IPS DF 4.7 (cell line): ENCODE measurements around the gene EIF4E2.
"Not testable (repeated sequence)": the region's sequence is repeated elsewhere in the genome, so short reads cannot be mapped to it uniquely, and the experiment has no call there.

ENCODE experiments used
- DNase-seq: peaks from one replicate; pipeline ENCODE4 v3.0.0-alpha.2; 2013; ENCODE audit warnings: low spot score; ENCODE audit errors: extremely low read depth

EIF4E2 gene

DNA sequence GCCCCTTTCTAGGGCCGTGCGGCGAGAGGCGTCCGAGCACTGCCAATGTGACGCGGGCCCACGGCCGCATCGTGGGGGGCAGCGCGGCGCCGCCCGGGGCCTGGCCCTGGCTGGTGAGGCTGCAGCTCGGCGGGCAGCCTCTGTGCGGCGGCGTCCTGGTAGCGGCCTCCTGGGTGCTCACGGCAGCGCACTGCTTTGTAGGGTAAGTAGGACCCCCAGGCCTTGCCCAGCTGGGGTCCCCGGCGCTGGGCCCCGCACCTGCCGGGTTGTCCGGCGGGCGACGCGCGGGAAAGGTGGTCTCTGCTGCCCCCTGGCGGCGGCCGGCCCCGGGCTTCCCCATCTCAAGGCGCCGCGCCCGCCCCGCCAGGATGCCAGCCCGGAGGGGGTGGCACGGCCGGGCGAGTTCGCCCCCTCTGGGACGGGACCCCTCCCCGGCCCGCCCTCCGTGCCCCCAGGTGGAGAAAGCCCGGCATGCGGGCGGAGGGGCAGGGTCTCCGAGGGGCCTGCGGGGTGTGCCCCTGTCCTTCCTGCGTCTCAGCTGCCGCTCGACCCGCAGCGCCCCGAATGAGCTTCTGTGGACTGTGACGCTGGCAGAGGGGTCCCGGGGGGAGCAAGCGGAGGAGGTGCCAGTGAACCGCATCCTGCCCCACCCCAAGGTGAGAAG is 28.4 kb upstream of the EIF4E2 start:
- no peak for DNase-seq

DNA sequence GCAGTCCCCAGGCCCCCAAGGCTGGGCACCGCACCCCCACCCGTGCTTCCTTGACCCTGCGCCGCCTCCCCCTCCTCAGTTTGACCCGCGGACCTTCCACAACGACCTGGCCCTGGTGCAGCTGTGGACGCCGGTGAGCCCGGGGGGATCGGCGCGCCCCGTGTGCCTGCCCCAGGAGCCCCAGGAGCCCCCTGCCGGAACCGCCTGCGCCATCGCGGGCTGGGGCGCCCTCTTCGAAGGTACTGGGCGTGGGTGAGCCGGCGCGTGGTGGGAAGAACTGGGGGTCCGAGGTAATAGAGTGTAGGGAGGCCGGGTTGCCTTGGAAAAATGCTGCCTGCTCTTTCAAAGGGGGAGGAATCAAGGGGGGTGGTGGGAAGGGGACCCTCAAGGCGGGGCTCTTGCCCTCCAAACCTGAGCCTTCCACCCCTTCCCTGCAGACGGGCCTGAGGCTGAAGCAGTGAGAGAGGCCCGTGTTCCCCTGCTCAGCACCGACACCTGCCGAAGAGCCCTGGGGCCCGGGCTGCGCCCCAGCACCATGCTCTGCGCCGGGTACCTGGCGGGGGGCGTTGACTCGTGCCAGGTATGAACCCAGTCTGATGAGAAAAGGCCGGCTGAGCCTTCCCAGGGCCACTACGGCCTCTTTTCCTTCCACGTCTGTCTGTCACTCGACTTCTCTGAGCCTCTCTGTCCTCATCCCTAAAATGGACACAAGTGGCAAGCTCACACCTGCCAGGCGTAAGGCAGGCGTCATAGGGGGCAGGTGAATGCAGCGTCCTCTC is 27.7 kb upstream of the EIF4E2 start:
- no peak for DNase-seq

- no peak for DNase-seq
These were observed 27.1 kb upstream of the EIF4E2 start for GRCh38 chr2:232523402-232523681.

- DNase-seq: no peak
These were observed 26.5 kb upstream of the EIF4E2 start for GRCh38 chr2:232523682-232524597.

- no peak for DNase-seq
These were observed 25.7 kb upstream of the EIF4E2 start for GRCh38 chr2:232524771-232525170.

DNA sequence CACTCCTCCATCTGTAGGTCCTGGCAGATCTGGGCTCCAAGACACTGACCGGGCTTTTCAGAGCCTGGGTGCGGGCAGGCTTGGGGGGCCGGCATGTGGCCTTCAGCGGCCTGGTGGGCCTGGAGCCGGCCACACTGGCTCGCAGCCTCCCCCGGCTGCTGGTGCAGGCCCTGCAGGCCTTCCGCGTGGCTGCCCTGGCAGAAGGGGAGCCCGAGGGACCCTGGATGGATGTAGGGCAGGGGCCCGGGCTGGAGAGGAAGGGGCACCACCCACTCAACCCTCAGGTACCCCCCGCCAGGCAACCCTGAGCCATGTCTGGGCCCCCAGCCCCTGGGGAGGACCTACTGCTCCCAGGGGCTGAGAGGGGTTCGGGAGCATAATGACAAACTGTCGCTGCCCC is 25.3 kb upstream of the EIF4E2 start:
- DNase-seq: no peak

DNA sequence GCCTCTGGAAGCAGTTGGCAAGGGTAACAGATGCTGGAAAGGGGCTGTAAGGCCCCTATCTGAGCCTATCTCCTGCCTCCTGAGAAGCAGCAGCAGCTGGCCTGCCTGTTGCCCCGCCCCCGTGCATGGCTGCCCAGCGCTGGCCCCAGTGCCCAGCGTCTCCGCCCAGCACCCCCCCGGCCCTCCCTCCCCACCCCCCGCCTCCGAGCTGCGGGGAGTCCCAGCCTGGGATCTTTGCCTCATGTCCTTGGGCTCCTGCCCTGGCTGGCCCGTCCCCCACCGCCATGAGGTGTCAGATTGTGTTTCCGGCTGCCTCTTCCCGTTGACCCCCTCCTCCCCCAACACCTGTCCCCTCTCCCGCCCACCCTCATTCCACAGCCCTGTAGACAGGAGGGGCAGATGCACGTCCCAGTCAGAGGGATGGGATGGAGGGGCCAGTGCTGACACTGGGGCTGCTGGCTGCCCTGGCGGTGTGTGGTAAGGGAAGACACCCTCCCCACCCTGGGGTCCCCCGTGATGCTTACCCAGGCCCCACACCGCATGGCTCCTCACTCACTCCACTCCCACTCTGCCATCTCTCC is 24.6 kb upstream of the EIF4E2 start, which contains the start of gene CHRND:
TSS of gene CHRND (plus strand) at position 370 of the 581 bp plus-strand sequence. CDS start at position 426, 56 bp downstream.
- no peak for DNase-seq

GRCh38 chr2:232526372-232526941 is 24.0 kb upstream of the EIF4E2 start:
- no peak for DNase-seq

- DNase-seq: no peak
These were observed 22.5 kb upstream of the EIF4E2 start for GRCh38 chr2:232527905-232528470.

GRCh38 chr2:232528746-232529460 is 21.6 kb upstream of the EIF4E2 start:
- DNase-seq: no peak

DNA sequence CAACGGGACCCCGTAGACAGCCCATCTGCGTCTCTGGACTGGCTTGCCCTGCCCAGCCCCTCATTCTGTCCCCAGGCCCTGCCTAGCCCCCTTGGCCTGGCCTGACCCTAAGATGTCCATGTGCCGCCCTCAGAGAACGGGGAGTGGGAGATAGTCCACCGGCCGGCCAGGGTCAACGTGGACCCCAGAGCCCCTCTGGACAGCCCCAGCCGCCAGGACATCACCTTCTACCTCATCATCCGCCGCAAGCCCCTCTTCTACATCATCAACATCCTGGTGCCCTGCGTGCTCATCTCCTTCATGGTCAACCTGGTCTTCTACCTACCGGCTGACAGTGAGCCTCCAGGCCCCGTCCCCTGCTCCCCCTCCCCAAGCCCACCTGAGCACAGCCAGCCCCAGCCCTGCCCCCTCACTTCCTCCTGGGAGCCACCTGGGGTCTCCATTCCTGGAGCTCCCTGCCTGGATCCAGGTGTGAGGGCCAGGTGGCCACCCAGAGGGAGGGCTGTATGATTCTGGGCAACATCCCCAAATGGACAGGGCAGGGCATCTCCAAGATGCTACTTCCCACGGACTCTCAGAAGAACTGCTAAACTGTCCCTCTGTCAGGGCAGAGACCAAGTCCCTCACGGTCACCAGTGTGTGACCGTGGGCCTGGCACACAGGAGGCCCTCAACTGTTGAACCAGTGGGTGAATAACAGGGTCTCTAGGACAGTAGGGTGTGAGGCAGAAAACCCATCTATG is 20.5 kb upstream of the EIF4E2 start:
- DNase-seq: no peak

DNA sequence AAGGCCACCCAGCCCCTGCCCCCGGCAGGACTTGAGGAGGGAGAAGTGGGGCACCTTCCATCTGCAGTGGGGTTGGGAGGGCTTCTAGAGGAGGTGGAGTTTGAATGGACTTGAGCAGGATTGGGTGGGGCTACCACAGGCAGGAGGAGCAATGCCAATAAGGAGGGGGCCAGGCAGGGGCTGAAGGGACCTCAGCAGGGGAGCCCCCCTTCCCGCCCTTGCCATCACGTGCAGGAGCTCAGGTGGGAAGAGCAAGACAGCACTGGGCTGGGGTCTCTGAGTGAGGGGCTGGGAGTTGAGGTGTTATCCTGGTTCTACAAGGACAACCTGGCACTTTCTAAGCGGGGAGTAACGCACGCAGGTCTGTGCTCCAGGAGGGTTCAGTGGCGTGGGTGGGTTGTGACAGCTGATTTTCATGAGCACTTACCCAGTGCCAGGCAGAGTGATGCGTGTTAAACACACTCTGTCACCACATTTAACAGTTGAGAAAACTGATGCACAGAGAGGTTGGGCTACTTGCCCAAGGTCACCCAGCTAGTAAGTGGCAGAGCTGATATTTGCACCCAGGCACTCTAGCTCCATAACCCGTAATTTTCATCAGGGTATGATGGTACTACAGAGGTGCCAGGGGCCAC is 19.7 kb upstream of the EIF4E2 start:
- no peak for DNase-seq

DNA sequence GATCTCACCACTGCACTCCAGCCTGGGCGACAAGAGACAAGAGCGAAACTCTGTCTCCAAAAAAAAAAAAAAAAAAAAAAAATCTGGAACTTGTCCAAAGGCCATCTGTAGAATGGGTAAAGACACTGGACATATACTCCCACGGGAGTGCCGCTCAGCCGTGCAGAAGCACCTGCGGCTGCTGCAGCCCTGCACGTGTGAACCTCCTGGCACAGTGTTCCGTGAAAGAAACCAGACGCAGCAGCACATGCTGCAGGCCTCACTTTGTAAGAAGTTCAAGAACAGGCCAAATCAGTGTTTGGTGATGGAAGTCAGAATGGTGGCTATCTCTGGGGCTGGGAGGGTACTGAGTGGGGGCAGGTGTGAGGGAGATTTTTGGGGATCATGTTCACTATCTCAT is 18.1 kb upstream of the EIF4E2 start:
- DNase-seq: no peak

GRCh38 chr2:232532821-232533220 is 17.7 kb upstream of the EIF4E2 start:
- DNase-seq: not testable (repeated sequence)

DNA sequence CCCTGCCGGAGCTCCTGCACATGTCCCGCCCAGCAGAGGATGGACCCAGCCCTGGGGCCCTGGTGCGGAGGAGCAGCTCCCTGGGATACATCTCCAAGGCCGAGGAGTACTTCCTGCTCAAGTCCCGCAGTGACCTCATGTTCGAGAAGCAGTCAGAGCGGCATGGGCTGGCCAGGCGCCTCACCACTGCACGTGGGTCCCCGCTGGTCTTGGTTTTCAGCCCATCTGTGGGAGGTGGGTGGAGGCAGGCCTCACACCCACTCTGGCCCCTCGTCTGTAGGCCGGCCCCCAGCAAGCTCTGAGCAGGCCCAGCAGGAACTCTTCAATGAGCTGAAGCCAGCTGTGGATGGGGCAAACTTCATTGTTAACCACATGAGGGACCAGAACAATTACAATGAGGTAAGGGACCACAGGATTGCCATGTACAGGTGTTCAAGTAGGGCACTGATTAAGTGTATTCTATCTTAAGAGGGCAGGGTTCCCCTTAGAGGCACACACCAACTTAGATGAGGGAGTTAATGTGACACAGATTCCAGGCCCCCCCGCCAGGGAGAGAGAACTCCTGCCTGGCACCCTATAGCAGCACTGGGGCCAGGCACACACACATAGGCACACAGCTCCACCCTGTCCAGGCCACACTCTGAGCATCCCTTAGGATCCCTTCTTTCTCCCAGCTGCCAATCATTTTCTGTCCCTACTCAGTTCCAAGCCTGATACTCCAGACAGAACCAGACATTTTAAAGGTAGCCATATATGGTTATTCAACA is 16.4 kb upstream of the EIF4E2 start:
- DNase-seq: no peak

GRCh38 chr2:232534940-232535651 is 15.4 kb upstream of the EIF4E2 start:
- no peak for DNase-seq

DNA sequence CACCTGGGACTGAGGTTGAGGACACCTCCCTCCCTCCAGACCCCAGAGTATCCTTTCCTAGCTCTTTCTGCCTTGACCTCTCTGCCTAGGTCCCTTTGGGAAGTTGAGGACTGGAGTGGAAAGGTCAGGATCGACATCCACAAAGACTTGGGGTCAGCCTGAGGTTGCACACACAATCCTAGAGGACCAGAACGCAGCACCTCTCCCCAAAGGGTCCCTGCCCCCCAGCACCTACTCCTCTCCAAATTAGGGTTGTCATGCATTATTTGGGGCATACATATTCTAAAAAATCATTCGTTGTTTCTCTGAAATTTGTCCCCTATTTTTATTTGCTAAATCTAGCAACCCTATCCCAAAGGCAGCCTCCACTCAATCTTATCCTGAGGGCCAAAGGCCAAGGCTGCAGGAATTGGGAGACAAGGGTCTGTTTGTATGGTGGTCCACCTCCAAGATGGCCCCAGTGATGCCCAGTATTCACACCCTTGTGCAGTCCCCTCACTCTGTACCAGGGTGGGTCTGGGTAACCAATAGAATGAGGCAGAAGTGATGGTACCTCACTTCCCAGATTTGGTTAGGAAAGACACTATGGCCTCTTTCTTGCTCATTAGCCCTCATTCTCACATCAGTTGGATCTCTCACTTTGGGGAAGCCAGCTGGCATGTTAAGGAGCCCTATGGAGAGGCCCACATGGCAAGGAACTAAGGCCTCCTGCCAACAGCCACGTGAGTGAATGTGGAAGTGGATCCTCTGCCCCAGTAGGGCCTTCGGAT is 14.5 kb upstream of the EIF4E2 start:
- no peak for DNase-seq
